K562 (cell line): ENCODE measurements around the gene TMEM39B. TPM values are rescaled to one million over a fixed set of nuclear protein-coding genes. Genes with fewer than 3 reads are reported as not detected.

Source experiments
- ARNT ChIP-seq, 2 experiments: fragments of 450-650 bp; IDR thresholded peaks; 2 replicates each; pipeline ENCODE4 v1.6.1; 2016; ENCODE audit warnings: mild to moderate bottlenecking in 1 of 2
- BCL6 ChIP-seq: fragments of 250-450 bp; sonication (Bioruptor Pico); IDR thresholded peaks from 2 replicates; pipeline ENCODE4 v1.4.0; 2020
- BMI1 ChIP-seq: fragments of 150-350 bp; IDR thresholded peaks from 2 replicates; pipeline ENCODE4 v1.6.1; 2014; ENCODE audit warnings: low read length
- BRCA1 ChIP-seq, 2 experiments: fragments of 450-650 bp in 1 of 2; sonication (generic) in 1 of 2; formaldehyde crosslinking in 1 of 2; IDR thresholded peaks; 2 replicates each; pipeline versions ENCODE4 v1.5.0 to v1.6.1; 2017 to 2020; ENCODE audit warnings: mild to moderate bottlenecking in 1 of 2, missing genetic modification reagents in 1 of 2
- CCNT2 ChIP-seq: IDR thresholded peaks from 2 replicates; pipeline ENCODE4 v1.6.1; 2011; ENCODE audit warnings: borderline replicate concordance, low read depth, mild to moderate bottlenecking, moderate library complexity, mixed read lengths, low read length; ENCODE audit not compliant: insufficient read length; ENCODE audit errors: extremely low read depth
- CREM ChIP-seq: IDR thresholded peaks from 2 replicates; pipeline ENCODE4 v1.6.1; 2014; ENCODE audit warnings: antibody characterized with exemption, low read depth
- DIDO1 ChIP-seq: fragments of 450-650 bp; IDR thresholded peaks from 2 replicates; pipeline ENCODE4 v1.6.1; 2016; ENCODE audit warnings: low read depth, missing biosample characterization, missing genetic modification characterization
- ESRRB ChIP-seq: fragments of 250-450 bp; sonication (Bioruptor Pico); IDR thresholded peaks from 2 replicates; pipeline ENCODE4 v1.5.0; 2020; ENCODE audit warnings: mild to moderate bottlenecking, moderate library complexity, borderline replicate concordance
- FOS ChIP-seq: IDR thresholded peaks from 3 replicates; pipeline ENCODE4 v1.6.1; 2011; ENCODE audit not compliant: insufficient read length; ENCODE audit errors: extremely low read depth
- HDAC2 ChIP-seq: fragments of 450-650 bp; IDR thresholded peaks from 2 replicates; pipeline ENCODE4 v1.6.1; 2016; ENCODE audit warnings: mild to moderate bottlenecking
- HOXB6 ChIP-seq: fragments of 250-450 bp; sonication (Bioruptor Pico); IDR thresholded peaks from 2 replicates; pipeline ENCODE4 v1.5.1; 2022; ENCODE audit warnings: mild to moderate bottlenecking, borderline replicate concordance
- NR1H2 ChIP-seq: sonication (generic); formaldehyde crosslinking; IDR thresholded peaks from 2 replicates; pipeline ENCODE4 v1.4.0; 2020; ENCODE audit warnings: mild to moderate bottlenecking, missing genetic modification reagents
- PCBP1 ChIP-seq: fragments of 200-400 bp; formaldehyde crosslinking; IDR thresholded peaks from 2 replicates; pipeline ENCODE4 v1.6.1; 2018; ENCODE audit warnings: mild to moderate bottlenecking, low read depth, low read length; ENCODE audit not compliant: poor library complexity, severe bottlenecking
- POLR2B ChIP-seq: fragments of 450-650 bp; IDR thresholded peaks from 2 replicates; pipeline ENCODE4 v1.6.1; 2018; ENCODE audit warnings: low read depth; ENCODE audit not compliant: partially characterized antibody
- RUNX1 ChIP-seq: sonication (generic); IDR thresholded peaks from 2 replicates; pipeline ENCODE4 v1.6.1; 2016; ENCODE audit warnings: antibody characterized with exemption, low read depth
- TBL1XR1 ChIP-seq, 2 experiments: IDR thresholded peaks; 2 replicates each; pipeline ENCODE4 v1.6.1; 2012; ENCODE audit warnings: improper control_type of control experiment in 2 of 2, low read length in 2 of 2, mild to moderate bottlenecking in 1 of 2
- TRIM28 ChIP-seq: fragments of 450-650 bp; IDR thresholded peaks from 2 replicates; pipeline ENCODE4 v1.6.1; 2017
- ZNF311 ChIP-seq: fragments of 250-450 bp; sonication (Bioruptor Pico); IDR thresholded peaks from 2 replicates; pipeline ENCODE4 v1.4.0; 2020; ENCODE audit warnings: mild to moderate bottlenecking, moderate library complexity
- ZNF354B ChIP-seq: fragments of 250-450 bp; sonication (Bioruptor Pico); IDR thresholded peaks from 2 replicates; pipeline ENCODE4 v1.4.0; 2020
- ZSCAN29 ChIP-seq: fragments of 450-650 bp; IDR thresholded peaks from 2 replicates; pipeline ENCODE4 v1.6.1; 2017
- polyA plus RNA-seq, 8 experiments: library from polyadenylated mRNA; depleted of rRNA in 4 of 8; stranded (reverse) in 5 of 8; unstranded in 3 of 8; fragments of >200 nt; fragmentation: Nextera tagmentation in 2 of 8; fragmentation: Illumina TruSeq in 1 of 8; extraction: Ambion mirVana in 2 of 8; extraction: Trizol in 1 of 8; gene quantifications; 2 replicates each; pipeline versions ENCODE4 v1.2.1 to v1.2.3, GENCODE V29; 2011 to 2014; ENCODE audit warnings: inconsistent platforms in 1 of 8, missing spikeins in 1 of 8
- total RNA-seq, 7 experiments: library from RNA; depleted of rRNA in 6 of 7; stranded (reverse); fragments of >200 nt in 6 of 7; fragmentation: Illumina TruSeq in 2 of 7; extraction: Trizol in 2 of 7; gene quantifications; 2 replicates each; pipeline versions ENCODE4 v1.2.1 to v1.2.3, GENCODE V29; 2011 to 2021; ENCODE audit warnings: low replicate concordance in 1 of 7
- TF ChIP-seq, protein P1 (sequence below): fragments of 250-450 bp; sonication (Bioruptor Pico); IDR thresholded peaks from 2 replicates; pipeline ENCODE4 v1.4.0; 2020; ENCODE audit warnings: borderline replicate concordance
- TF ChIP-seq, protein P2 (sequence below): fragments of 250-450 bp; sonication (Bioruptor Pico); IDR thresholded peaks from 2 replicates; pipeline ENCODE4 v1.4.0; 2020; ENCODE audit warnings: mild to moderate bottlenecking
- TF ChIP-seq, protein P3 (sequence below): sonication (generic); IDR thresholded peaks from 2 replicates; pipeline ENCODE4 v1.6.1; 2016
- TF ChIP-seq, protein P4 (sequence below): sonication (generic); formaldehyde crosslinking; IDR thresholded peaks from 2 replicates; pipeline ENCODE4 v1.5.0; 2020; ENCODE audit warnings: missing genetic modification reagents
- TF ChIP-seq, protein P5 (sequence below): sonication (generic); formaldehyde crosslinking; IDR thresholded peaks from 2 replicates; pipeline ENCODE4 v1.8.0; 2022; ENCODE audit warnings: mild to moderate bottlenecking, missing genetic modification reagents

The TMEM39B gene
- total and polyA plus RNA-seq, 9 of the 15 experiments (the other 6 are each of a cell fraction or from before 2014, with no cell fraction given), result 0.92 to 28.5 (median 9.7) TPM

DNA sequence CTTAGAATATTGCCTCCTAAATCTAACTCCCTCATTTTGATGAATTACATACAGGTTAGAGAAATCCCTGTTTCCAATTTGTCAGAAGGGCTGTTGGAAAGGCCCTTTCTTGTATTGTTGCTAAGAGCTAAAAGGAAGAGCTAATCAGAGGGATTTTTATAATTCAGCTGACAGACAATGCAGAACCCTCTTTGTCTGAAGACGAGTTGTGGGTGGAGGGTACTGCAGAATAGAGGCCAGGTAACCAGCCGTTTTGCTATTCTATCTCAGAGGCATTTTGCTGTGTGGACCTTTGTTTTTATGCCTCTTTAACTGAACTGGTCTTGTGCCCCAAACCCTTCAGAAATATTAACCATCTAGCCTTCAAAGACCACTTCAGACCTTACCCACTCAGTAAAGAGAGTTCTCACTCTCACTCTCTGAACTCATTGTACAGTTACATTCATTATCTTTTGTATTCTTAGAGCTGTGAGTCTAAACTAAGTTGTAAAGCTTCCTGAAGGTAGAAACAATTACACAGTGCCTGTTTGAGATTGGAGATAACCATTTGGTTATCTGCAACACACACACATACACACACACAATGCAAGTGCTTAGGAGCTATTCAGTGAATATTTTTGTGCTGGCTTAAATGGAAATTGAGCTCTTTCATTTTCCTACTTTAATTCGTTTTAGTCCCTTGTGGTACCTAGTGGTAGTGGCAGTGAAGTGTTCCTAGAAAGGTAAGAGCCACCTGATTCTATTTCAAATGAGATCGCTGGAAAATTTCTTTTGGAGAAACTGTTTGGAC, 54.9 kb downstream of the TMEM39B start (continued):
- peak; percentile 51; the same call in 1 of the 2 replicates for TF ChIP-seq CREM
- no peak for TF ChIP-seq RUNX1
- TF ChIP-seq, protein P1, sequence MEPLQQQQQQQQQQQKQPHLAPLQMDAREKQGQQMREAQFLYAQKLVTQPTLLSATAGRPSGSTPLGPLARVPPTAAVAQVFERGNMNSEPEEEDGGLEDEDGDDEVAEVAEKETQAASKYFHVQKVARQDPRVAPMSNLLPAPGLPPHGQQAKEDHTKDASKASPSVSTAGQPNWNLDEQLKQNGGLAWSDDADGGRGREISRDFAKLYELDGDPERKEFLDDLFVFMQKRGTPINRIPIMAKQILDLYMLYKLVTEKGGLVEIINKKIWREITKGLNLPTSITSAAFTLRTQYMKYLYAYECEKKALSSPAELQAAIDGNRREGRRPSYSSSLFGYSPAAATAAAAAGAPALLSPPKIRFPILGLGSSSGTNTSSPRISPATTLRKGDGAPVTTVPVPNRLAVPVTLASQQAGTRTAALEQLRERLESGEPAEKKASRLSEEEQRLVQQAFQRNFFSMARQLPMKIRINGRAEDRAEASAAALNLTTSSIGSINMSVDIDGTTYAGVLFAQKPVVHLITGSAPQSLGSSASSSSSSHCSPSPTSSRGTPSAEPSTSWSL (CRISPR knock-in tag), result no peak
- TF ChIP-seq DIDO1 (tag), result no peak
- TF ChIP-seq NR1H2, result no peak
- no peak for TF ChIP-seq ESRRB (CRISPR knock-in tag)
- no peak for TF ChIP-seq PCBP1
- peak in 1 of 2 experiments; percentile 86; a peak in 2 of 4 replicates for TF ChIP-seq ARNT (IDR thresholded peaks at IDR 0.05)
- TF ChIP-seq TBL1XR1 (IDR thresholded peaks at IDR 0.05; ENCODE audit: low read length in 2 of 2), result peak in 1 of 2 experiments; percentile 75; a peak in 1 of 4 replicates
- TF ChIP-seq, protein P2, sequence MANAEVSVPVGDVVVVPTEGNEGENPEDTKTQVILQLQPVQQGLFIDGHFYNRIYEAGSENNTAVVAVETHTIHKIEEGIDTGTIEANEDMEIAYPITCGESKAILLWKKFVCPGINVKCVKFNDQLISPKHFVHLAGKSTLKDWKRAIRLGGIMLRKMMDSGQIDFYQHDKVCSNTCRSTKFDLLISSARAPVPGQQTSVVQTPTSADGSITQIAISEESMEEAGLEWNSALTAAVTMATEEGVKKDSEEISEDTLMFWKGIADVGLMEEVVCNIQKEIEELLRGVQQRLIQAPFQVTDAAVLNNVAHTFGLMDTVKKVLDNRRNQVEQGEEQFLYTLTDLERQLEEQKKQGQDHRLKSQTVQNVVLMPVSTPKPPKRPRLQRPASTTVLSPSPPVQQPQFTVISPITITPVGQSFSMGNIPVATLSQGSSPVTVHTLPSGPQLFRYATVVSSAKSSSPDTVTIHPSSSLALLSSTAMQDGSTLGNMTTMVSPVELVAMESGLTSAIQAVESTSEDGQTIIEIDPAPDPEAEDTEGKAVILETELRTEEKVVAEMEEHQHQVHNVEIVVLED, result no peak
- peak; percentile 79 for TF ChIP-seq HDAC2
- TF ChIP-seq ZNF311 (CRISPR knock-in tag), result no peak
- no peak for TF ChIP-seq BCL6
- no peak for TF ChIP-seq ZNF354B (CRISPR knock-in tag)
- no peak for TF ChIP-seq POLR2B
- TF ChIP-seq, protein P3, sequence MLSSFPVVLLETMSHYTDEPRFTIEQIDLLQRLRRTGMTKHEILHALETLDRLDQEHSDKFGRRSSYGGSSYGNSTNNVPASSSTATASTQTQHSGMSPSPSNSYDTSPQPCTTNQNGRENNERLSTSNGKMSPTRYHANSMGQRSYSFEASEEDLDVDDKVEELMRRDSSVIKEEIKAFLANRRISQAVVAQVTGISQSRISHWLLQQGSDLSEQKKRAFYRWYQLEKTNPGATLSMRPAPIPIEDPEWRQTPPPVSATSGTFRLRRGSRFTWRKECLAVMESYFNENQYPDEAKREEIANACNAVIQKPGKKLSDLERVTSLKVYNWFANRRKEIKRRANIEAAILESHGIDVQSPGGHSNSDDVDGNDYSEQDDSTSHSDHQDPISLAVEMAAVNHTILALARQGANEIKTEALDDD, result peak; percentile 91
- TF ChIP-seq ZSCAN29, result no peak
- no peak for TF ChIP-seq TRIM28
- no peak for TF ChIP-seq BMI1
- TF ChIP-seq, protein P4, sequence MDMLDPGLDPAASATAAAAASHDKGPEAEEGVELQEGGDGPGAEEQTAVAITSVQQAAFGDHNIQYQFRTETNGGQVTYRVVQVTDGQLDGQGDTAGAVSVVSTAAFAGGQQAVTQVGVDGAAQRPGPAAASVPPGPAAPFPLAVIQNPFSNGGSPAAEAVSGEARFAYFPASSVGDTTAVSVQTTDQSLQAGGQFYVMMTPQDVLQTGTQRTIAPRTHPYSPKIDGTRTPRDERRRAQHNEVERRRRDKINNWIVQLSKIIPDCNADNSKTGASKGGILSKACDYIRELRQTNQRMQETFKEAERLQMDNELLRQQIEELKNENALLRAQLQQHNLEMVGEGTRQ (CRISPR knock-in tag), result no peak
- no peak for TF ChIP-seq BRCA1 (IDR thresholded peaks at IDR 0.05)
- no peak for TF ChIP-seq BRCA1 (CRISPR knock-in tag; IDR thresholded peaks at IDR 0.05)
- TF ChIP-seq, protein P5, sequence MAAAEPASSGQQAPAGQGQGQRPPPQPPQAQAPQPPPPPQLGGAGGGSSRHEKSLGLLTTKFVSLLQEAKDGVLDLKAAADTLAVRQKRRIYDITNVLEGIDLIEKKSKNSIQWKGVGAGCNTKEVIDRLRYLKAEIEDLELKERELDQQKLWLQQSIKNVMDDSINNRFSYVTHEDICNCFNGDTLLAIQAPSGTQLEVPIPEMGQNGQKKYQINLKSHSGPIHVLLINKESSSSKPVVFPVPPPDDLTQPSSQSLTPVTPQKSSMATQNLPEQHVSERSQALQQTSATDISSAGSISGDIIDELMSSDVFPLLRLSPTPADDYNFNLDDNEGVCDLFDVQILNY (CRISPR knock-in tag), result no peak
- TF ChIP-seq CCNT2, result peak; percentile 34
- no peak for TF ChIP-seq FOS
- TF ChIP-seq HOXB6 (CRISPR knock-in tag), result no peak
